ENCODE data around the gene KRTAP5-2. TPM values are rescaled to one million over a fixed set of nuclear protein-coding genes. Genes with fewer than 3 reads are reported as not detected.

KRTAP5-2 gene
- total RNA-seq, 1 experiment from 2014 or later, result not detected

GRCh38 chr11:1564535-1565172 lies 33.4 kb downstream of the KRTAP5-2 start:
- ChIA-PET POLR2A (ENCODE audit: unreplicated experiment) (no interaction called here), CTCF (no interaction called here)
- no peak overlapping the region for H3K4me3 ChIP-seq
- no peaks in the 10 kb centered on the region for H3K27me3 ChIP-seq (ENCODE audit: insufficient read depth, low read depth)
- peaks cover 4% of the 10 kb centered on the region; the same call in 1 of the 2 replicates for H3K4me1 ChIP-seq (replicated peaks; ENCODE audit: insufficient read depth)
- no peaks in the 10 kb centered on the region for H3K79me2 ChIP-seq (ENCODE audit: low read depth)
- intact Hi-C loops (cut with micrococcal nuclease; ENCODE audit: unreplicated experiment), result no loop called here
- no peak for DNase-seq
- H3K9me3 ChIP-seq (ENCODE audit: insufficient read depth, low read depth), result no peaks in the 10 kb centered on the region
- TF ChIP-seq EZH2 (IDR thresholded peaks at IDR 0.05; ENCODE audit: low read depth) (no peak), CTCF (conservative IDR thresholded peaks at IDR 0.05) (no peak)
- no peaks in the 10 kb centered on the region for H4K20me1 ChIP-seq (ENCODE audit: insufficient read depth)
- no TSS peak for BruUV-seq (replicated peaks)
- no peaks in the 10 kb centered on the region for H3K9me2 ChIP-seq (ENCODE audit: insufficient read depth)
- H3F3A ChIP-seq (ENCODE audit: insufficient read depth, low read depth), result no peaks in the 10 kb centered on the region; the same call in 1 of the 2 replicates
- no peak overlapping the region for H2AFZ ChIP-seq
- H3K36me3 ChIP-seq (ENCODE audit: low read depth), result no peaks in the 10 kb centered on the region
- H3K27ac ChIP-seq, result no peak overlapping the region
- H3K4me2 ChIP-seq, result no peak overlapping the region

GRCh38 chr11:1563697-1564534 lies 34.2 kb downstream of the KRTAP5-2 start:
- no peaks in the 10 kb centered on the region for H3K9me2 ChIP-seq (ENCODE audit: insufficient read depth)
- no peaks in the 10 kb centered on the region for H3K79me2 ChIP-seq (ENCODE audit: low read depth)
- no peaks in the 10 kb centered on the region for H3K27me3 ChIP-seq (ENCODE audit: insufficient read depth, low read depth)
- TF ChIP-seq CTCF (conservative IDR thresholded peaks at IDR 0.05) (no peak), EZH2 (IDR thresholded peaks at IDR 0.05; ENCODE audit: low read depth) (no peak)
- H4K20me1 ChIP-seq (ENCODE audit: insufficient read depth), result no peaks in the 10 kb centered on the region
- intact Hi-C loops (cut with micrococcal nuclease; ENCODE audit: unreplicated experiment), result no loop called here
- no TSS peak for BruUV-seq (replicated peaks)
- no peak overlapping the region for H3K4me2 ChIP-seq
- no peak overlapping the region for H3K4me3 ChIP-seq
- CTCF ChIA-PET, result no interaction called here
- H3K9me3 ChIP-seq (ENCODE audit: insufficient read depth, low read depth), result no peaks in the 10 kb centered on the region
- H3K27ac ChIP-seq, result no peak overlapping the region
- H3K4me1 ChIP-seq (replicated peaks; ENCODE audit: insufficient read depth), result peaks cover 7% of the 10 kb centered on the region
- POLR2A ChIA-PET (ENCODE audit: unreplicated experiment), result no interaction called here
- H2AFZ ChIP-seq, result no peak overlapping the region
- no peaks in the 10 kb centered on the region for H3K36me3 ChIP-seq (ENCODE audit: low read depth)
- DNase-seq, result no peak
- no peaks in the 10 kb centered on the region; the same call in 1 of the 2 replicates for H3F3A ChIP-seq (ENCODE audit: insufficient read depth, low read depth)

- H3K9me3 ChIP-seq (ENCODE audit: insufficient read depth, low read depth), result no peaks in the 10 kb centered on the region
- H3K4me1 ChIP-seq (replicated peaks; ENCODE audit: insufficient read depth), result peaks cover 15% of the 10 kb centered on the region
- no peak overlapping the region for H3K4me3 ChIP-seq
- POLR2A ChIA-PET (ENCODE audit: unreplicated experiment), result no interaction called here
- no peaks in the 10 kb centered on the region for H3K36me3 ChIP-seq (ENCODE audit: low read depth)
- intact Hi-C loops (cut with micrococcal nuclease; ENCODE audit: unreplicated experiment), result no loop called here
- H3K27ac ChIP-seq, result no peak overlapping the region
- no peaks in the 10 kb centered on the region for H3K27me3 ChIP-seq (ENCODE audit: insufficient read depth, low read depth)
- H3K9me2 ChIP-seq (ENCODE audit: insufficient read depth), result no peaks in the 10 kb centered on the region
- TF ChIP-seq CTCF (conservative IDR thresholded peaks at IDR 0.05), result no peak
- no peak for TF ChIP-seq EZH2 (IDR thresholded peaks at IDR 0.05; ENCODE audit: low read depth)
- no TSS peak for BruUV-seq (replicated peaks)
- DNase-seq, result no peak
- no peaks in the 10 kb centered on the region for H4K20me1 ChIP-seq (ENCODE audit: insufficient read depth)
- CTCF ChIA-PET, result no interaction called here
- H3K4me2 ChIP-seq, result no peak overlapping the region
- H2AFZ ChIP-seq, result no peak overlapping the region
- no peaks in the 10 kb centered on the region; the same call in 1 of the 2 replicates for H3F3A ChIP-seq (ENCODE audit: insufficient read depth, low read depth)
- no peaks in the 10 kb centered on the region for H3K79me2 ChIP-seq (ENCODE audit: low read depth)
These were observed 34.9 kb downstream of the KRTAP5-2 start for GRCh38 chr11:1563149-1563638.

All from PC-9 (cell line).